ENCODE measurements around the gene AHCTF1. TPM values are rescaled to one million over a fixed set of nuclear protein-coding genes. Genes with fewer than 3 reads are reported as not detected.
"Not testable (repeated sequence)": the region's sequence is repeated elsewhere in the genome, so short reads cannot be mapped to it uniquely, and the experiment has no call there.

AHCTF1 gene
- total RNA-seq, 1 experiment from 2014 or later: 44.3 TPM

DNA sequence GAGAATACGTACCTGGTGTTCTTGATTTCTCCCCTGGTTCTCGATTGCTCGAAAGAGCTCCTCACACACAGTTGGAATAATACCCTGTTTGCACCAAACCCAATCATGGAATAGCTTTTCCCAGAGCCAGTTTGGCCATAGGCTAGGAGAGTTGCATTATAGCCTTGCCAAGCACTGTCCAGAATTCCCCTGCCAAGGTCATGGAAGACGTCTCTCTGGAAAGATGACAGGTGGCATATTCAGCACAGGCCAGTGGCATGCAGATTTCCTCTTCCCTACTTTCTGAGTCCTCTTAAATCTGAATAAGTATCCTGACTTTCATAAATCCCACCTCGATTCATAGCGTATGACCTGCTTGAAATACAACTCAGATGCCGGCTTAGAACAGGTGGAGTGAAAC lies 111.1 kb downstream of the AHCTF1 start:
- Histone ChIP-seq H4K91ac (ENCODE audit: insufficient read length, low read depth, low read length) (no peak overlapping the region), H2BK120ac (ENCODE audit: low read depth, low read length, poor library complexity, severe bottlenecking) (no peak overlapping the region), H3K4ac (ENCODE audit: low read depth, low read length) (no peak overlapping the region), H3K23me2 (ENCODE audit: insufficient read length, low read depth, low read length, poor library complexity, severe bottlenecking) (no peaks in the 10 kb centered on the region), H3K4me2 (ENCODE audit: insufficient read depth, insufficient read length, low read length) (no peak overlapping the region), H2BK5ac (ENCODE audit: insufficient read length, low read length) (no peak overlapping the region), H2AFZ (ENCODE audit: low read length) (no peak overlapping the region), H3K9me3 (ENCODE audit: control insufficient read depth, low read depth, low read length) (no peaks in the 10 kb centered on the region), H3K27ac (ENCODE audit: insufficient read length, low read depth, low read length) (no peak overlapping the region), H4K5ac (ENCODE audit: insufficient read length, low read depth, low read length) (no peak overlapping the region), H2AK5ac (ENCODE audit: insufficient read length, low read length) (no peak overlapping the region), H3K9ac (ENCODE audit: extremely low read depth, insufficient read length, low read length) (no peak overlapping the region), H3K18ac (ENCODE audit: insufficient read length, low read depth, low read length) (no peak overlapping the region), H2BK20ac (ENCODE audit: low read depth, low read length, poor library complexity, severe bottlenecking) (no peak overlapping the region), H2BK15ac (ENCODE audit: low read depth, low read length) (no peak overlapping the region), H3K23ac (ENCODE audit: insufficient read length, low read depth, low read length) (no peak overlapping the region), H4K8ac (replicated peaks; ENCODE audit: insufficient read length, low read depth, low read length) (no peak overlapping the region), H3K14ac (ENCODE audit: insufficient read depth, low read length) (no peak overlapping the region), H3K27me3 (ENCODE audit: insufficient read depth, low read length) (no peaks in the 10 kb centered on the region), H3K4me1 (ENCODE audit: insufficient read depth, low read length) (no peaks in the 10 kb centered on the region), H3K79me1 (ENCODE audit: insufficient read depth, low read depth, low read length, poor library complexity, severe bottlenecking) (no peaks in the 10 kb centered on the region), H3K56ac (ENCODE audit: insufficient read length, low read depth, low read length) (no peak overlapping the region), H3T11ph (ENCODE audit: low read length) (no peak overlapping the region), H2BK12ac (ENCODE audit: insufficient read length, low read depth, low read length) (no peak overlapping the region), H3K79me2 (ENCODE audit: insufficient read depth, low read length) (no peaks in the 10 kb centered on the region), H4K20me1 (ENCODE audit: control insufficient read depth, insufficient read depth, insufficient read length) (no peaks in the 10 kb centered on the region)
- Mint-ChIP-seq H3K27me3 (ENCODE audit: low read depth) (no peaks in the 10 kb centered on the region; the same call in 1 of the 2 replicates), H3K27ac (no peak overlapping the region), H3K36me3 (ENCODE audit: insufficient read depth in 1 of 3, low read depth in 3 of 3) (no peaks in the 10 kb centered on the region), H3K9me3 (peaks cover 9 to 11% of the 10 kb centered on the region in 2 experiments; a peak in 4 of 5 replicates), H3K4me1 (no peaks in the 10 kb centered on the region), H3K4me3 (no peak overlapping the region)
- TF ChIP-seq, protein P1, sequence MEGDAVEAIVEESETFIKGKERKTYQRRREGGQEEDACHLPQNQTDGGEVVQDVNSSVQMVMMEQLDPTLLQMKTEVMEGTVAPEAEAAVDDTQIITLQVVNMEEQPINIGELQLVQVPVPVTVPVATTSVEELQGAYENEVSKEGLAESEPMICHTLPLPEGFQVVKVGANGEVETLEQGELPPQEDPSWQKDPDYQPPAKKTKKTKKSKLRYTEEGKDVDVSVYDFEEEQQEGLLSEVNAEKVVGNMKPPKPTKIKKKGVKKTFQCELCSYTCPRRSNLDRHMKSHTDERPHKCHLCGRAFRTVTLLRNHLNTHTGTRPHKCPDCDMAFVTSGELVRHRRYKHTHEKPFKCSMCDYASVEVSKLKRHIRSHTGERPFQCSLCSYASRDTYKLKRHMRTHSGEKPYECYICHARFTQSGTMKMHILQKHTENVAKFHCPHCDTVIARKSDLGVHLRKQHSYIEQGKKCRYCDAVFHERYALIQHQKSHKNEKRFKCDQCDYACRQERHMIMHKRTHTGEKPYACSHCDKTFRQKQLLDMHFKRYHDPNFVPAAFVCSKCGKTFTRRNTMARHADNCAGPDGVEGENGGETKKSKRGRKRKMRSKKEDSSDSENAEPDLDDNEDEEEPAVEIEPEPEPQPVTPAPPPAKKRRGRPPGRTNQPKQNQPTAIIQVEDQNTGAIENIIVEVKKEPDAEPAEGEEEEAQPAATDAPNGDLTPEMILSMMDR (conservative IDR thresholded peaks at IDR 0.05): no peak
- no peak for DNase-seq
- no CpG with 5 or more reads among the region's 7 CpGs for WGBS (ENCODE audit: extremely low coverage, insufficient read length, low lambda C conversion rate)

DNA sequence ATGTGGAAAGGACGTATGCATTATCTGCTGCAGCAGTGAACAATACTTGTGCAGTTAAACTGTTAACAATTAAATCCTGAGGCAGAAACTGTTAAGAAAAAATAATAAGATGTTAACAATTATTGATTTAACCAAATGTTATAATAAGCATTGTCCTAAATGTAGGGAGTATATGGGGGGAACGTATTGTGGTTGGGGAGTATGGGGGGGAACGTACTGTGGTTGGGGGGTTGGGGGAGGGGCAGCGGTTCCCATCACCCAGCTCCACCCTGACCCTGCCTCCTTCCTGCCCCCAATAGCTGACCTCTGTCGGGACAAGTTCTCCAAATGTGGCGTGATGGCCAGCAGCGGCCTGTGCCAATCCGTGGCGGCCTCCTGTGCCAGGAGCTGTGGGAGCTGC lies 114.0 kb downstream of the AHCTF1 start:
- DNase-seq; H3K27me3 ChIP-seq (ENCODE audit: insufficient read depth, low read length); H3K4me1 ChIP-seq (ENCODE audit: insufficient read depth, low read length); H2BK12ac ChIP-seq (ENCODE audit: insufficient read length, low read depth, low read length); H3K27ac Mint-ChIP-seq; H3K4me3 Mint-ChIP-seq; H3T11ph ChIP-seq (ENCODE audit: low read length); H2AFZ ChIP-seq (ENCODE audit: low read length); H3K27ac ChIP-seq (ENCODE audit: insufficient read length, low read depth, low read length); H2AK5ac ChIP-seq (ENCODE audit: insufficient read length, low read length); H3K79me1 ChIP-seq (ENCODE audit: insufficient read depth, low read depth, low read length, poor library complexity, severe bottlenecking); H4K5ac ChIP-seq (ENCODE audit: insufficient read length, low read depth, low read length); H4K20me1 ChIP-seq (ENCODE audit: control insufficient read depth, insufficient read depth, insufficient read length); H3K4me1 Mint-ChIP-seq; H4K91ac ChIP-seq (ENCODE audit: insufficient read length, low read depth, low read length); H2BK15ac ChIP-seq (ENCODE audit: low read depth, low read length); H3K23me2 ChIP-seq (ENCODE audit: insufficient read length, low read depth, low read length, poor library complexity, severe bottlenecking); H2BK120ac ChIP-seq (ENCODE audit: low read depth, low read length, poor library complexity, severe bottlenecking); H4K8ac ChIP-seq (replicated peaks; ENCODE audit: insufficient read length, low read depth, low read length); H3K36me3 Mint-ChIP-seq (ENCODE audit: insufficient read depth in 1 of 3, low read depth in 3 of 3); H3K56ac ChIP-seq (ENCODE audit: insufficient read length, low read depth, low read length); H3K4me2 ChIP-seq (ENCODE audit: insufficient read depth, insufficient read length, low read length); H3K27me3 Mint-ChIP-seq (ENCODE audit: low read depth); H3K23ac ChIP-seq (ENCODE audit: insufficient read length, low read depth, low read length); H3K18ac ChIP-seq (ENCODE audit: insufficient read length, low read depth, low read length); H2BK5ac ChIP-seq (ENCODE audit: insufficient read length, low read length); H2BK20ac ChIP-seq (ENCODE audit: low read depth, low read length, poor library complexity, severe bottlenecking); H3K79me2 ChIP-seq (ENCODE audit: insufficient read depth, low read length); H3K4ac ChIP-seq (ENCODE audit: low read depth, low read length); H3K9ac ChIP-seq (ENCODE audit: extremely low read depth, insufficient read length, low read length); H3K14ac ChIP-seq (ENCODE audit: insufficient read depth, low read length); H3K9me3 ChIP-seq (ENCODE audit: control insufficient read depth, low read depth, low read length): not testable (repeated sequence)
- no CpG with 5 or more reads among the region's 9 CpGs for WGBS (ENCODE audit: extremely low coverage, insufficient read length, low lambda C conversion rate)
- peaks cover 8 to 11% of the 10 kb centered on the region in 2 experiments; a peak in 4 of 5 replicates for H3K9me3 Mint-ChIP-seq

Data from H9 (cell line).